Stimulated activated naive CD8-positive, alpha-beta T cell treated with anti-CD3 and anti-CD28 coated beads, Interleukin-15, Interleukin-2, amounts not matched to agents 100 U/mL and 50 U/mL, for 24 hours (primary cell): ENCODE measurements around the gene DDX54.

Experiments
- ATAC-seq: fragments of 150-1000 bp; cut with Tn5 transposase; one replicate; pipeline ENCODE4 v1.10.0; 2021
- DNase-seq: peaks from one replicate; pipeline ENCODE4 v3.0.0; 2021

DDX54 gene

DNA sequence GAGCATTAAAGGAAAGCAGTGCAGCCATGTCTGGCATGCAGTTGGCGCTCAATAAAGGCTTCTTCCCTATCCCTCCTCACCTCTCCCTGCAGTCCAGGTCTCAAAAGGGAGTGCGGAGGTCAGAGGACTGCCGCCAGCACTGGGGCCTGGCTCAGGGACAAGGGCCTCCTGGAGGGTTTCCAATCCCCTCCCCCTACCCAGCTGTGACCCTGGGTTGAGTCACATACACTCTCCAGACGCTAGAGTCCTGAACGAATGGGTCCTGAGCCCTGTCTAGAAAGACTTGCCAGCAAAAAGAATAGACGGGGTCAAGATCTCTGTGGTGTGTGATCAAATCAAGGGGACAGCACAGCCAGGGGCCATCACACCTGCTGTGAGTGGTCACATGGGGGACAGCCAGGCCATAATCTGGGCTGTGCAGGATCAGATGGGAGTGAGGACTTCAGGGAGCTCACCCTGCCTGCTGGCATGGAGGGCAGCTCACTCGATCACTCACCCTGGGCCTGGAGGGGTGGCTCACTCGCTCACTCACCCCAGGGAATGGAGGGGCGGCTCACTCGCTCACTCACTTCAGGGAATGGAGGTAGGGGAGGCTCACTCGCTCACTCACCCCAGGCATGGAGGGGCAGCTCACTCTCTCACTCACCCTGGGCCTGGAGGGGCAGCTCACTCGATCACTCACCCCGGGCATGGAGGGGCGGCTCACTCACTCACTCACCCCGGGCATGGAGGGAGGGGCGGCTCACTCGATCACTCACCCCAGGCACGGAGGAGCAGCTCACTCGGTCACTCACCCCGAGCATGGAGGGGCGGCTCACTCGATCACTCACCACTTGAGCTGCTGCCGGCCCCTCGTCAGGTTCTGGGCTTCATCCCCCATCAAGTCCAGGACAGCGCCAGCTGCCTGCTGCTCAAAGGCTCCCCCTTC lies 22.9 kb downstream of the DDX54 start:
- no peak for DNase-seq

DNA sequence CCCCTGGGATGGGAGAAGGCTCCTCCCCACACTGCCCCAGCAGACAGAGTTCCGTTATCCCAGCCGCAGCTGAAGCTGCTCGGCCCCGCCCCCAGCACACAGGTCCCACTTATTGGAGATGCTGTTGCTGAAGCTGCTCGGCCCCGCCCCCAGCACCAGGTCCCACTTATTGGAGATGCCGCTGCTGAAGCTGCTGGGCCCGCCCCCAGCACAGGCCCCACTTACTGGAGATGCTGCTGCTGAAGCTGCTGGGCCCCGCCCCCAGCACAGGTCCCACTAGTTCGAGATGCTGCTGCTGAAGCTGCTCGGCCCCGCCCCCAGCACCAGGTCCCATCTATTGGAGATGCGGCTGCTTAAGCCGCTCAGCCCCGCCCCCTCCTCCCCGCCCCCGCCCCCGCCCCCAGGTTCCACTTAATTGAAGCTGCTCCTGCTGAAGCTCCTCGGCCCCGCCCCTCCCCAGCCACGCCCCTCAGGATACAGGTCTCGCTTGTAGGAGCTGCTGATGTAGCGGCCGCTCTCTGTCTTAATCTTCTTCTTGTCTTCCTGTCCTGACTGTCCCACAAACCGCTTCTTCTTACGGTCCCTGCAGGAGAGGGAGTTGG lies 23.8 kb downstream of the DDX54 start:
- peak; percentile 21 for DNase-seq
- peak; percentile 17 for ATAC-seq

More for the DNA sequence above, 22.9 kb downstream of the DDX54 start:
- no peak for ATAC-seq

DNA sequence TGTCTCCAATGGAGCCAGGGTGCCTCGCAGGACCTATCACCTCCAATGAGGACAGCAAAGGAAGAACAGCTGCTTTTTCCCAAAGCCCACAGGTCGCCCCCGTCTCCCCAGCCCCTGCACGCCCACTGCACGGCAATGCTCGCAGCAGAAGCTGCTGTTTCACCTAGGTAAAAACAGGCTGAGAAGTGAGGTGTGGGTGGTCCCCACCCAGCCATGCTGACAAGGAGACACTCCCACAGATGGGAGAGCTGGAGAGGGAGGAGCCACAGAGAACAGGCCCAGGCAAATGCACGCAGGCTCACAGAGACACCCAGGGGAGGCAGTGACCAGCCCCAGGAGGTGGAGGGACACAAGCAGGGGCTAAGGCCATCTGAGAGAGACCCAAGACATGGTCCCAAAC lies 25.3 kb downstream of the DDX54 start:
- no peak for ATAC-seq
- DNase-seq = no peak

DNA sequence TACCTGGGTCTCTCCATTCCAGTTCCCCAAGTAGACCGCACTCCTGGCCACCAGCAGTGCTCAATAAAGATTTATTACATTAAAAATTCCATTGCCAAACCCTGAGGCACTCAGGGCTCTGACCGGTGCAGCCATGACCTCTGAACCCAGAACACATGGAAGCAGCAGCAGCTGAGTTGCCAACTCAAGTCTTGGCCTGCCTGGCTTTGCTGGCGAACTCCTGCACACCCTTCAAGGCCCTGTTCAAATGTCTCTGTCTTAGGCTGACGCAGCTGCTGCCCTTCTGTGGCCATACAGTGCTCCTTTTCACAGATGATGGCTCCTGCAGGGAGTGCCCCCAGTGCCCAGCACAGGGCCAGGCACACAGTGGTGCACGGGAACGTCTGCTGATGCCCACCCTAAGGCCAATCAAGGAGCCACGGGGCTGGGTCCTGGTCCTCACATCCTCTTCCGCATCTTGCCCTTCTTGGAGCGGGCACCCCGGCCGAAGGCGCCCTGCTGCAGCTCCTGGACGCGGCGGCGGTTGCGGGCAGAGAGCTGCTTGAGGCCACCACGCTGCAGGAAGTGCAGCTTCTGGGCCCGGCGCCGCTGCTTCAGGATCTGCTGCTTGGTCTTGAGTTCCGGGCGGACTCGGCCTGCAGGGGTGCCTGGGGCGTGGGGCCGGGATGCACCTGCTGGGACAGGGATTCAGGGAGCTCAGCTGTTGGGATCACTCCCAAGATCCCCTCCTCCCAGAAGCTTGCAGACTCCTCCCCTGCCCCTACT lies 26.7 kb downstream of the DDX54 start:
- no peak for ATAC-seq
- DNase-seq = no peak

DNA sequence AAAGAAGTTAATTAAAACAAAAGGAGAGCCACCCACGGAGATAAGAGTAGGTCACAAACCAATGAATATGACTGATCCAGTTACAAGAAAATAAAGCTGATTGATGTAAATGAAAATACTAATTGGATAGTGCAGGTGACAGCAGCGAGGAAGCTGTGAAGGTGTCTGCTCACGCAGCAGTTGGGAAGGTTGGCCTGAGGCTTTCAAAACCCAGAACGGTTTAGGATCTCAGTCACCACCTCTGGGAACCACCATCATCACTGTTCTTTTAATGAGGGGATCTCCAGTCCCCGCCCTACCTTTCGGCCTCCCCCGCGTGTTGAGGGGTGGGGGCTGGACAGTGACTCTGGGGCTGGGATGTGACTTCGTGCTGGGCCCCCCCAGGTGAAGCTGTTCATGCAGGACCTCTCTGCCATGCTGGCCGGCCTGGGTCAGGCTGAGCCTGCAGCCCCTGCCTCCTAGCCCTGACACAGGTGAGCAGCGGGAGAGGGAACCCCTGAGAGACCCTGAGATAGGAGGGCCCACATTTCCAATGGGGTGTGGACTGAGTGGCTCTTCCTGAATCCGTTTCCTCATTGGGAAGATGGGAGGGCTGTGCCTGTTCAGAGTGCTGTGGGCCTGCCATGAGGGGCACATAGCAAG lies 27.9 kb downstream of the DDX54 start:
- ATAC-seq (no peak), DNase-seq (no peak)

DNA sequence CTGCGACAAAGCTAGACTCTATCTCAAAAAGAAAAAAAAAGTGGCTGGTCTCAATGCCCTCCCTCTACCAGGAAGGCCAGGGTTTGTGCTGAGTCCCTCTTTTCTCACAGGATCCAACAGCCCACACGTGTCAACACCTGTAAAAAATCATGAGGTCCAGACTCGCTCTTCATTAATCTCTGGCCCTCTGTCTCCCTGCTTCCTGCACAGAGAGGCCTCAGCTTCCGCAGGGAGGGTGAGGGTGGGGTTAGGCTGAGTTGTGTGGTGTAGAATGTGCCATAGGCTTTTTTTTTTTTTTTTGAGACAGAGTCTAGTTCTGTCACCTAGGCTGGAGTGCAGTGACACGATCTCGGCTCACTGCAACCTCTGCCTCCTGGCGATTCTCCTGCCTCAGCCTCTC lies 29.6 kb downstream of the DDX54 start:
- DNase-seq = no peak
- ATAC-seq = no peak

DNA sequence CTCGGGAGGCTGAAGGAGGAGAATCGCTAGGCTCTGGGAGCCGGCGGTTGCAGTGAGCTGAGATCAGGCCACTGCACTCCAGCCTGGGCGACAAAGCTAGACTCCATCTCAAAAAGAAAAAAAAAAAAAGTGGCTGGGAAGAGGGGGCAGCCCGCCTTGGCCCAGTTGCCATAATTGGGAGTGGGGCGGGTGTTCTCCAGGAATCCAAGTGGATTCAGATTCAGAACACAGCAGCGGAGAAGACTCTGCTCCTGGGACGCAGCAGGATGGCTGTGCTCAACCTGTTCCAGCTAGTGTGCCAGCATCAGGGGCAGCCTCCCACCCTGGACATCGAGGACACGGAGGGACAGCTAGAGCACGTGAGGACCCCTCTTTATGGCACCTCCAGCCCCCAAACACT lies 30.2 kb downstream of the DDX54 start:
- ATAC-seq (no peak), DNase-seq (no peak)

DNA sequence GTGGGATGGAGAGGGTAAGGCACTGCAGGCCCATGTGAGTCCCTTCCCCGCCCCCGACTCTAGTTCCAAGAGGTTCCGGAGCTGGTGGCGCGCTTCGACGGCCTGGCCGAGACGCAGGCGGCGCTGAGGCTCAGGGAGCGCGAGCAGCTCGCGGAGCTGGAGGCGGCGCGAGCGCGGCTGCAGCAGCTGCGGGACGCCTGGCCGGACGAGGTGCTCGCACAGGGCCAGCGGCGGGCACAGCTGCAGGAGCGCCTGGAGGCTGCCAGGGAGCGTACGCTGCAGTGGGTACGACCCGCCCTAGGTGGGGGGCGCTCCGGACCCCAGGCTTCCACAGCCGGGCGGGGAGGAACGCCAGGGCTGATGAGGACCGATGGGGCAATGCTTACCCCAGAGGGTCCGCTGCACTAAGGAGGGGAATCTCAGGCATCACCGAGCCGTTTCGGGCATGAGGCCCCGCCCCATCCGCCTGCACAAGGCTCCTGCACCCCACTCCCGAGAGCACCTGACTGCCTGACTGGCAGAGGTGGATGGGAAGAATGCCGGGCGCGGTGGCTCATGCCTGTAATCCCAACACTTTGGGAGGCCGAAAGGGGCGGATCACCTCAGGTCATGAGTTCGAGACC lies 30.8 kb downstream of the DDX54 start:
- ATAC-seq (peak; percentile 6), DNase-seq (peak; percentile 23)

DNA sequence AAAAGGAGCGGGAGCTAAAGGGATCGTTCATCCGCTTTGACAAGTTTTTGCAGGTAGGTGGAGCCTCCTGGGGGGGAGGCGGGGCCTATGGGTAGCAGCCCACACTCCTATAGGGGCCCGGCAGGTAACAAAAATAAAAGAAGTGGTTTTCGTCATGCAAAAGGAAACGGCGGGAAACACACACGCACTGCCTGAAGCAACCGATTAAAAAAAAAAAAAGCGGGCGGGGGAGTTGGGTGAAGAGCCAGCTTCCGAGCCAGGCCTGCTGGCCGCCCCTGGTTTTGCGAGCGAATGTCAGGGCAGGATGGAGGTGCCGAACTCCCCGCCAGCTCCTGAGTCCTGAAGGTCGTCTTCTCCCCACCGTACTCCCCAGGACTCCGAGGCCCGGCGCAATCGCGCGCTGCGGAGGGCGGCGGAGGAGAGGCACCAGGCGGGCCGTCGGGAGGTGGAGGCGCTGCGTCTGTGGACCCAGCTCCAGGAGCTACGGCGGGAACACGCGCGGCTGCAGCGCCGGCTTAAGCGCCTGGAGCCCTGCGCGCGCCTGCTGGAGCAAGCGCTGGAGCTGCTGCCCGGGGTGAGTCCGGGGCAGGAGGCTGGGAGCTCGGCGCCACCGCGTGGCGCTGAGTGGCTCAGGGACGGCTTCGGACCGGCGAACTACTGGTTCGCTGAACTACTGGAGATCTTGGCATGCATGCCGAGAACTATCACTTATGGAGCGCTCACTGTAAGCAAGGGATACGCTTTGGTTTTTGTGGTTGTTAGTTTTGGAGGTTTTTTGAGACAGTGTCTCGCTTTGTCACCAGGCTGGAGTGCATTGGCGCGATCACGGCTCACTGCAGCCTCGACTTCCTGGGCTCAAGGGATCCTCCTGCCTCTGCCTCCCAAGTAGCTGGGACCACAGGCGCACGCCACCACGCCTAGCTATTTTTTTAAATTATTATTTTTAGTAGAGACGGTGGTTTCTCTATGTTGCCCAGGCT lies 32.2 kb downstream of the DDX54 start:
- ATAC-seq (peak; percentile 83), DNase-seq (peak; percentile 70)

DNA sequence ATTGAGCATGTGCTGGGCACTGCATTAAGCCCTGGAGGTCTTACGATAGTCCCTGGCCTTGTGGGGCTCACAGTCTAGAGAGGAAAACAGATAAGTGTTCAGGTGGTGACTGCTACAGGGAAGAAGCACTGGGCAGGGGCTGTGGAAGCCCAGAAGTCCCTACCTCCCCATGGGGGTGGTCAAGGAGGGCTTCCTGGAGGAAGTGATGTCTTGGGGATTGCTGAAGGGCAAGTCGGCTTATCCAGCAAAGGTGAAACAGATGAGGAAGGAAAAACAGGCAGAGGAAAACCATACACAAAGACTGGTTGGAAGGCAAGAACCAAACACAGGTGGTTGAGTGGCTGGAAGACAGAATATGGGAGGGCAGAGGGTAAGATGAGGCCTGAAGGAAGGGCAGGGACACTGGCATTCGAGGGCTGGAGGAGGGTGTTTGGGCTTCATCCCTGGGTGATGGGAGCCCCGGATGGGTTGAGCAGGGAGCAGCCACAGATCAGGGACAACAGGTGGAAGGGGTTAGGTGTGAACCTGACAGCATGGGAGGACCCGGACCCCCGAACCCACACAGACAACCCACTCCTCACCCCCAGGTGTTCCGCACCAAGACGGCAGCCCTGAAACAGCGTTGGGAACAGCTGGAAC lies 33.0 kb downstream of the DDX54 start:
- ATAC-seq (no peak), DNase-seq (no peak)

DNA sequence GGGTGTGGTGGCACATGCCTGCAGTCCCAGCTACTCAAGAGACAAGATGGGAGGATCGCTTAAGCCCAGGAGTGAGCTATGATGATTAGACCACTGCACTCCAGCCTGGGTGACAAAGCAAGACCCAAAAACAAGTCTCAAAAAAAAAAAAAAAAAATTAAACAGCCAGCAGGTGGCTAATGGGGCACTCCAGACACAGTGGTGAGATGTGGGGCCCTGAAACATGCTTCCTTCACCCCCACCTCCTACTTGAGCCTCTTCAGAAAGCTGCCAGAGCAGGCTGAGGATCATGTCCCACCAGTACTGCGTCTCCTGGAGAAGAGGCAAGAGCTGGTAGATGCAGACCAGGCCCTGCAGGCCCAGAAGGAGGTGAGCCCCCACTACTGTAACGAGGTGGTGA lies 33.6 kb downstream of the DDX54 start:
- no peak for DNase-seq
- ATAC-seq = no peak

DNA sequence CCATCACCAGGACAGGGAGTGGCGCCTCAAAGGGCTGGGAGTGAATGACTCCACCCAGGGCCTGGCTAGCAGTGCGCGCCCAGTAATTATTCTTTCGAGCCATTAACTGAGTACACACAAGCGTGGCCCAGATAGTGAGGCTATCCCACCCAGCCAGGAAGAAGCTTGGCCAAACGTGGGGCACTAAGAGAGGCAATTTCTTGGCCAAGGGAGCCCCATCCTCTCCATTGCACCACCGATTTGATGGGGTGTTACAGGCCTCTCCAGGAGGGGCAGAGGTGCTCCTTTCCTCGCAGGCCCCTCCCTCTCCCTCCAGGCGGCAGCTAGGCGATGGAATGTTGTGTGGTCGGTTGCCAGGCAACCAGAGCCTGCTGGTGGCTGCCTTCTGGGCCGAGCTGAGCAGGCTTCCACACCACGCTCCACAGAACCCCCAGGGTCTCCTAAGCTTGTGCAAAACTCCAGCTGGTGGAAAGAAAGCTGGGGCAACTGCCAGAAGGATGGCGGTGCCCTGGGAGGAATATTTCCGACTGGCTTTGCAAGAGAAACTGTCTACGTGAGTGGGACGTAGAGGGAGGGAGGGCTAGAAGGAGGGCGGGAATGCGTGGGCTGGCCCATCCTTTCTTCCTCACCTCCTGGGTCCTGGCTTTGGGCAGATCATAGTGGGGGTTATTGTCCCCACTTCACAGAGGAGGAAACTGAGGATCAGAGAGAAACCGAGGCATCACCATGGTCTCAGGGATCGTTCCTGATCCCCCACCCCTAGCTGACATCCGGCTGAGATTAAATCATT lies 35.7 kb downstream of the DDX54 start, which contains the start of gene CFAP73:
TSS of gene CFAP73 (plus strand) at position 364 of the 790 bp plus-strand sequence. CDS start at position 498, 134 bp downstream.
- peak; percentile 40 for DNase-seq
- ATAC-seq = no peak

DNA sequence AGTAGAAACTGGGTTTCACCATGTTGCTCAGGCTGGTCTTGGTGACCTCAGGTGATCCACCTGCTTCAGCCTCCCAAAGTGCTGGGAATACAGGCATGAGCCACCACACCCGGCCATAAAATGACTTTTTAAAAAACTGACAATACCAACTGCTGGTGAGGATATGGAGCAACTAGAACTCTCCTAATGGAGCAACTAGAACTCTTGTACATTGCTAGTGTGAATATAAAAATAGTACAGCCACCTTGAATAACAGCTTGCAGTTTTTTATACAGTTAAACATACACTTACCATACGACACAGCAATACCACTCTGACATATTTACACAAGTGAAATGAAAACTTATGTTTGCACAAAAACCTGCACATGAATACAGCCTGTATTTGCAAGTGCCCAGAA lies 38.3 kb downstream of the DDX54 start:
- ATAC-seq (no peak), DNase-seq (no peak)

DNA sequence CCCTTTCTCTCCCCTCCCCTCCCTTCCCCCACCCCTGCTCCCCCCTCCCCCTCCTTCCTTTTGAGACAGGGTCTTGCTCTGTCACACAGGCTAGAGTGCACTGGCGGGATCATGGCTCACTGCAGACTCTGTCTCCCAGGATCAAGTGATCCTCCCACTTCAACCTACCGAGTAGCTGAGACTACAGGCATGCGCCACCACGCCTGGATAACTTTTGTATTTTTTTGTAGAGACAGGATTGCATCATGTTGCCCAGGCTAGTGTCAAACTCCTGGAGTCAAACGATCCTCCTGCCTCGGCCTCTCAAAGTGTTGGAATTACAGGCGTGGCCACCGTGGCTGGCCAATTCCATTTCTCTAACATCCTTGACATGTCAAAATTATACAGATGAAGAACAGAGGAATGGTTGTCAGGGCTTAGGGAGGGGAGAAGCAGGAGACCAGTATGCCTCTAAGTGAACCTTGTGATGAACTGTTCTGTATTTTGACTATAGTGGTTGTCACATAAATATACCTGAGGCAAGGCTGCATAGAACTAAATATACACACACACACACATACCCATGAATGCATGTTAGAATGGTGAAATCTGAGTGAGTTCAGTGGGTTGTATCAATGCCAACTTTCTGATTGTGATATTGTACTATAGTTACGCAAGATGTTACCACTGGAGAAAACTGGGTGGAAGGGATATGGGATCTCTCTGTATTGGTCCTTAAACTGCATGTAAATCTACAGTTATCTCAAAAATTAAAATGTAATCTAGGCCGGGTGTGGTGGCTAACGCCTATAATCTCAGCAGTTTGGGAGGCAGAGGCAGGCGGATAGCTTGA lies 39.3 kb downstream of the DDX54 start:
- ATAC-seq (no peak), DNase-seq (no peak)

DNA sequence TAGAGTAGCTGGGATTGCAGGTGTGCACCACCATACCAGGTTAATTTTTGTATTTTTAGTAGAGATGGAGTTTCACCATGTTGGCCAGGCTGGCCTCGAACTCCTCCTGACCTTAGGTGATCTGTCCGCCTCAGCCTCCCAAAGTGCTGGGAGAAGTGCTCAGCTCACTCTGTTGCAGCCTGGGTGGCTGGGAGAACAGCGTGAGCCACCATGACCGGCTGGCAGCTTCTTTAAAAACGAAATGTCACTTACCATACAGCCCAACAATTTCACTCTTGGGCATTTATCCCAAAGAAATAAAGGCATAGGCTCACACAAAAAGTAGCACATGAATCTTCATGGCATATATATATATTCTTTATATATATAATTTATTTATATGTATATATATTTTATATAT lies 40.5 kb downstream of the DDX54 start:
- no peak for DNase-seq

DNA sequence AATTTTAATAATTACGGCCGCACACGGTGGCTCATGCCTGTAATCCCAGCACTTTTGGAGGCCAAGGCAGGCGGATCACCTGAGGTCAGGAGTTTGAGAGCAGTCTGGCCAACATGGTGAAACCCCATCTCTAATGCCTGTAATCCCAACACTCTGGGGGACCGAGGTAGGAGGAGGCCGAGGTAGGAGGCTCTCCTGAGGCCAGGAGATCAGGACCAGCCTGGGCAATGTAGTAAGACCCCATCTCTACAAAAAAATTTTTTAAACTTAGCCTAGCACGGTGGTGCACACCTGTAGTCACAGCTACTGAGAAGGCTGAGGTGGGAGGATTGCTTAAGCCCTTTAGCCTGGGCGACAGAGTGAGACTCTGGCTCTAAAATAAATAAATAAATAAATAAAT lies 41.3 kb downstream of the DDX54 start:
- ATAC-seq (no peak), DNase-seq (no peak)

More for the DNA sequence above, 40.5 kb downstream of the DDX54 start:
- no peak for ATAC-seq

DNA sequence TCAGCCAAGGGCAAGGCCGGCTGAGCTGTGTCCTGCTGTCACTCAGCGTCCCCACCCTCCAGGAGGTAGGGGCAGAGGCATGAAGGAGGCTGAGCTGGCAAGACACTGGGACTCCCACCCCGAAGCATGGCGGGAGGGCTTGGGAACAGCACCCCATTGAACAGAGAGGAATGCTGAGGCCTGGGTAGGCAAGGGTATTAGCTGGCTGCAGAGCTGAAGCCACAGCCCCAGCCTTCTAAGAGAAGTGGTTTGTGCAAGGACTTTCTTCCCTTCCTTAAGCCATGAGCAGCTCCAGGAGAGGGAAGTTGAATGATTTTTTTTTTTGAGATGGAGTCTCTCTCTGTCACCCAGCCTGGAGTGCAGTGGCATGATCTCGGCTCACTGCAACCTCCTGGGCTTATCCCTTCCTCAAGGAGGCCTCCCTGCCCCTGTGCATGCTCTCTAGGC lies 42.4 kb downstream of the DDX54 start:
- no peak for DNase-seq
- ATAC-seq = no peak
